Body of pancreas (tissue), 4 donors: ENCODE measurements around the gene MXD4.

Experiments
- POLR2A ChIP-seq, 3 donors: fragments of 450-650 bp; IDR thresholded peaks; one replicate each; pipeline ENCODE4 v1.6.1; 2016; ENCODE audit warnings: antibody characterized with exemption in 3 of 3, mild to moderate bottlenecking in 2 of 3
- TF ChIP-seq, protein P1 (sequence below), 7 experiments: fragments of 450-650 bp in 4 of 7; fragments of 200-600 bp in 3 of 7; sonication (generic) in 3 of 7; IDR thresholded peaks; one replicate each; pipeline ENCODE4 v1.5.1; 2016 to 2019; ENCODE audit warnings: antibody characterized with exemption in 7 of 7

DNA sequence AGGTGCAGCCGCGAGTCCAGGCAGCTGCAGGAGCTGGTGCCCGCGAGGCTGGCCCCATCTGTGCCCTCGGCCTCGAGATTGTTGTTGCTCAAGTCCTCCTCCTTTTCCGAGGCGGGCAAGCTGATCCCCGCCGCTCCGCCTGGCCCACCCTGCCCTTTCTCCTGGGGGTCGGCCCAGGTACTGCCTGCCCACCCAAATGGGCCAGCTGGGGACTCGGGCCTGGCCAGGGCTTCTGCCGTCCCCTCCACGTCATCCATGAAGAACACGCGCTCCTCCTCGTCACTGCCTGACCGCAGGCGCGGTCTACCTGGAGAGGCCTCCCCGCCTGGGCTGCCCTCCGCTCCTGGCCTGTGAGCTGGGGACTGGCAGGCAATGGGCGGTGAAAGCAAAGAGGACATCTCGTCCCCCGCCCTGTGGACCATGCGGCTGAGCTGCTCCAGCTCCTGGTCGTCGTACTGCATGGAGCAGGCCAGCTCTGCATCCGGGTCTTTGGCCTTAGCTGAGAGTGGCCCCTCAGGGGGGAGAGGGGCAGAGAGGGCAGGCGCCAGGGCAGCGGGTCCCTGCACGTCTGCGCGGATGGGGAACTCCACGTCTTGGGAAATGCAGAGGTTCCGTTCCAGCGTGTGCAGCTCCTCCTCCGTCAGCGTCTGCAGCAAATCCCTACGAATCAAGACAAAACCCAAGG, 43.1 kb upstream of the MXD4 start:
- TF ChIP-seq, protein P1, sequence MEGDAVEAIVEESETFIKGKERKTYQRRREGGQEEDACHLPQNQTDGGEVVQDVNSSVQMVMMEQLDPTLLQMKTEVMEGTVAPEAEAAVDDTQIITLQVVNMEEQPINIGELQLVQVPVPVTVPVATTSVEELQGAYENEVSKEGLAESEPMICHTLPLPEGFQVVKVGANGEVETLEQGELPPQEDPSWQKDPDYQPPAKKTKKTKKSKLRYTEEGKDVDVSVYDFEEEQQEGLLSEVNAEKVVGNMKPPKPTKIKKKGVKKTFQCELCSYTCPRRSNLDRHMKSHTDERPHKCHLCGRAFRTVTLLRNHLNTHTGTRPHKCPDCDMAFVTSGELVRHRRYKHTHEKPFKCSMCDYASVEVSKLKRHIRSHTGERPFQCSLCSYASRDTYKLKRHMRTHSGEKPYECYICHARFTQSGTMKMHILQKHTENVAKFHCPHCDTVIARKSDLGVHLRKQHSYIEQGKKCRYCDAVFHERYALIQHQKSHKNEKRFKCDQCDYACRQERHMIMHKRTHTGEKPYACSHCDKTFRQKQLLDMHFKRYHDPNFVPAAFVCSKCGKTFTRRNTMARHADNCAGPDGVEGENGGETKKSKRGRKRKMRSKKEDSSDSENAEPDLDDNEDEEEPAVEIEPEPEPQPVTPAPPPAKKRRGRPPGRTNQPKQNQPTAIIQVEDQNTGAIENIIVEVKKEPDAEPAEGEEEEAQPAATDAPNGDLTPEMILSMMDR (IDR thresholded peaks at IDR 0.05), result no peak
- no peak for TF ChIP-seq POLR2A (IDR thresholded peaks at IDR 0.05)
